Brain microvascular endothelial cell (primary cell): ENCODE data around the gene TMEM134.
"Not testable (repeated sequence)": the region's sequence is repeated elsewhere in the genome, so short reads cannot be mapped to it uniquely, and the experiment has no call there.

ENCODE experiments used
- DNase-seq: peaks from one replicate; pipeline ENCODE4 v3.0.0-alpha.2; 2020
- H3K27ac ChIP-seq: fragments of 250-450 bp; sonication (Bioruptor Pico); 2 replicates; pipeline ENCODE4 v1.5.1; 2020; ENCODE audit warnings: mild to moderate bottlenecking, moderate library complexity
- H3K27me3 ChIP-seq: fragments of 250-450 bp; sonication (Bioruptor Pico); replicated peaks from 2 replicates; pipeline ENCODE4 v1.5.1; 2020; ENCODE audit warnings: mild to moderate bottlenecking
- H3K36me3 ChIP-seq: fragments of 250-450 bp; sonication (Bioruptor Pico); replicated peaks from 2 replicates; pipeline ENCODE4 v1.5.1; 2020; ENCODE audit warnings: mild to moderate bottlenecking
- H3K4me3 ChIP-seq: 2 replicates; pipeline ENCODE4 v1.5.1; 2011; ENCODE audit warnings: low read depth, mild to moderate bottlenecking, control low read depth, low read length, moderate library complexity
- CTCF ChIP-seq: IDR thresholded peaks from 2 replicates; pipeline ENCODE4 v1.5.1; 2011; ENCODE audit warnings: low read depth, mild to moderate bottlenecking, moderate library complexity, low read length, control low read depth, inconsistent platforms; ENCODE audit errors: missing control alignments
- in situ Hi-C: cut with HindIII; loops from 2 replicates; pipeline ENCODE4 v1.10.0; 2017; ENCODE audit warnings: low sequenced_read_pairs, low pct_ligation_motif_present

The TMEM134 gene

GRCh38 chr11:67468759-67469507 lies at the start of gene TMEM134:
TSS of gene TMEM134 (minus strand) at chr11:67469251. CDS start at chr11:67469192, 59 bp downstream.
- Histone ChIP-seq H3K27me3 (no peaks in the 10 kb centered on the region), H3K27ac (peak within 1 kb of the TSS; percentile 72), H3K36me3 (no peaks in the 10 kb centered on the region), H3K4me3 (peak within 1 kb of the TSS; percentile 73)
- TF ChIP-seq CTCF = peak; percentile 52
- peak; percentile 82 for DNase-seq
- in situ Hi-C loops = no loop called here

- DNase-seq = no peak
- no peak overlapping the region for H3K27ac ChIP-seq
- no peak for TF ChIP-seq CTCF
- no peaks in the 10 kb centered on the region for H3K27me3 ChIP-seq
- H3K4me3 ChIP-seq = no peak overlapping the region
- no peaks in the 10 kb centered on the region for H3K36me3 ChIP-seq
- in situ Hi-C loops = no loop called here
Measured at GRCh38 chr11:67517784-67518552, 48.9 kb upstream of the TMEM134 start.

GRCh38 chr11:67516806-67517205 lies 47.8 kb upstream of the TMEM134 start:
- in situ Hi-C loops = no loop called here
- no peak overlapping the region for H3K4me3 ChIP-seq

GRCh38 chr11:67514116-67514515 lies 45.1 kb upstream of the TMEM134 start:
- TF ChIP-seq CTCF = no peak
- H3K27ac ChIP-seq = no peak overlapping the region
- no peaks in the 10 kb centered on the region for H3K27me3 ChIP-seq
- in situ Hi-C loops = no loop called here
- H3K4me3 ChIP-seq = no peak overlapping the region
- DNase-seq = no peak
- no peaks in the 10 kb centered on the region for H3K36me3 ChIP-seq

More at GRCh38 chr11:67516806-67517205, 47.8 kb upstream of the TMEM134 start:
- no peak overlapping the region for H3K27ac ChIP-seq
- TF ChIP-seq CTCF = no peak
- no peaks in the 10 kb centered on the region for H3K36me3 ChIP-seq
- H3K27me3 ChIP-seq = no peaks in the 10 kb centered on the region
- no peak for DNase-seq

GRCh38 chr11:67511558-67511957 lies 42.5 kb upstream of the TMEM134 start:
- in situ Hi-C loops, H3K27ac ChIP-seq, H3K27me3 ChIP-seq, H3K36me3 ChIP-seq, DNase-seq, H3K4me3 ChIP-seq: not testable (repeated sequence)

- no peak for DNase-seq
Measured at GRCh38 chr11:67510023-67510345, 40.9 kb upstream of the TMEM134 start.

More at GRCh38 chr11:67510023-67510345, 40.9 kb upstream of the TMEM134 start:
- H3K27me3 ChIP-seq = no peaks in the 10 kb centered on the region
- TF ChIP-seq CTCF = no peak
- H3K4me3 ChIP-seq = no peak overlapping the region
- no peak overlapping the region for H3K27ac ChIP-seq
- in situ Hi-C loops = no loop called here
- no peaks in the 10 kb centered on the region for H3K36me3 ChIP-seq
